Measurements from ENCODE around the gene LINGO4.

- no peak for TF ChIP-seq TAF15 (IDR thresholded peaks at IDR 0.05; ENCODE audit: low read depth, low read length, poor library complexity, severe bottlenecking)
- no peak for TF ChIP-seq CTCF (CRISPR knock-in tag; IDR thresholded peaks at IDR 0.05)
- no peak for TF ChIP-seq HMG20B (CRISPR knock-in tag; conservative IDR thresholded peaks at IDR 0.05)
- TF ChIP-seq ZC3H13 (CRISPR knock-in tag; IDR thresholded peaks at IDR 0.05), result no peak
- no peak for TF ChIP-seq ZGPAT (CRISPR knock-in tag; IDR thresholded peaks at IDR 0.05)
- TF ChIP-seq JUNB (CRISPR knock-in tag; IDR thresholded peaks at IDR 0.05; ENCODE audit: borderline replicate concordance), result no peak
Measured at GRCh38 chr1:151800830-151801229, 4.4 kb downstream of the LINGO4 start.

Data from HepG2 (cell line).